HG03558 (cell line): ENCODE results near the gene RAB28.

Experiments
- ATAC-seq: cut with Tn5 transposase; IDR thresholded peaks from one replicate; pipeline ENCODE4 v1.9.1; 2021; ENCODE audit warnings: moderate number of reproducible peaks; ENCODE audit not compliant: unreplicated experiment; ENCODE audit errors: extremely low read depth

Gene RAB28

GRCh38 chr4:13328591-13328990, 155.5 kb downstream of the RAB28 start:
- no peak for ATAC-seq

GRCh38 chr4:13327991-13328390, 156.1 kb downstream of the RAB28 start:
- no peak for ATAC-seq

GRCh38 chr4:13325744-13326143, 158.4 kb downstream of the RAB28 start:
- no peak for ATAC-seq

GRCh38 chr4:13323921-13324320, 160.2 kb downstream of the RAB28 start:
- ATAC-seq, result no peak

GRCh38 chr4:13322681-13323101, 161.4 kb downstream of the RAB28 start:
- ATAC-seq, result no peak
